ENCODE measurements around the gene MSANTD7. TPM values are rescaled to one million over a fixed set of nuclear protein-coding genes. Genes with fewer than 3 reads are reported as not detected.

The MSANTD7 gene
- total and polyA plus RNA-seq, 10 of the 15 experiments (the other 5 are each of a cell fraction or from before 2014, with no cell fraction given): 3.5 to 22.8 (median 18.5) TPM

- TF ChIP-seq E2F8 (IDR thresholded peaks at IDR 0.05; ENCODE audit: low read depth, partially characterized antibody) (no peak), CREM (IDR thresholded peaks at IDR 0.05; ENCODE audit: low read depth) (no peak), MTA3 (IDR thresholded peaks at IDR 0.05; ENCODE audit: borderline replicate concordance, low read length) (no peak), CREB1 (IDR thresholded peaks at IDR 0.05; ENCODE audit: low read depth) (no peak), FOXK2 (IDR thresholded peaks at IDR 0.05) (no peak)
These were observed 38.7 kb downstream of the MSANTD7 start (continued) for GRCh38 chr10:14876764-14877163.

GRCh38 chr10:14878266-14879123 is 40.4 kb downstream of the MSANTD7 start, which contains the start of gene SUV39H2:
Gene SUV39H2, plus strand, starts transcription at chr10:14878866. Its CDS starts 23 bp downstream, at chr10:14878889.
- BruUV-seq (replicated peaks): TSS peak; percentile 86
- ChIA-PET CTCF (interaction anchor here (0.7 to 3.2 kb wide), 13 partner anchors 8 to 495 kb away, joined by 3 to 14 read pairs (median 4); partner anchors contain the start of genes CDNF, HSPA14 and MSANTD7), POLR2A (interaction anchor here (1.0 to 2.4 kb wide), 8 partner anchors 8 to 81 kb away, joined by 3 to 18 read pairs (median 4); partner anchors contain the start of genes CDNF, DCLRE1C, HSPA14 and MEIG1), SMC1A (ENCODE audit: uncharacterized antibody, unreplicated experiment) (interaction anchor here (0.6 to 5.2 kb wide), 12 partner anchors 11 to 335 kb away, joined by 3 to 19 read pairs (median 4); partner anchors contain the start of genes CDNF, DCLRE1C, HSPA14 and MSANTD7), RAD21 (ENCODE audit: unreplicated experiment) (interaction anchor here (0.6 to 2.8 kb wide), 9 partner anchors 40 to 943 kb away, joined by 3 to 24 read pairs (median 3); partner anchors contain the start of genes CDNF, HSPA14, MEIG1 and MSANTD7)
- FAIRE-seq: peak; percentile 49
- Histone ChIP-seq H3K9ac (ENCODE audit: control insufficient read depth, insufficient read depth, low read length) (peak within 1 kb of the TSS; percentile 84), H3K4me1 (ENCODE audit: control insufficient read depth, insufficient read depth, low read length) (peaks cover 5% of the 10 kb centered on the region; the same call in 1 of the 2 replicates), H3K9me3 (replicated peaks; ENCODE audit: control insufficient read depth, insufficient read depth, low read length) (no peaks in the 10 kb centered on the region), H3K27ac (ENCODE audit: control insufficient read depth, insufficient read depth) (peak within 1 kb of the TSS; percentile 73), H3K79me2 (ENCODE audit: control insufficient read depth, insufficient read depth, low read length) (peaks cover 61% of the 10 kb centered on the region), H2AFZ (ENCODE audit: control insufficient read depth, low read depth, low read length) (peak within 1 kb of the TSS; percentile 75), H3K4me2 (ENCODE audit: control insufficient read depth, insufficient read depth) (peak within 1 kb of the TSS; percentile 81), H4K20me1 (ENCODE audit: control insufficient read depth, insufficient read depth) (no peaks in the 10 kb centered on the region), H3K36me3 (ENCODE audit: control insufficient read depth in 2 of 2, insufficient read depth in 2 of 2, low read length in 1 of 2) (peaks cover 0 to 3% of the 10 kb centered on the region in 2 experiments; a peak in 1 of 4 replicates), H3K27me3 (replicated peaks in 1 of 2; ENCODE audit: control insufficient read depth in 2 of 2, insufficient read depth in 2 of 2, low read length in 1 of 2) (no peaks in the 10 kb centered on the region), H3K4me3 (peak within 1 kb of the TSS; percentile 89)
- peak; percentile 94 for ATAC-seq
- WGBS (ENCODE audit: insufficient coverage, insufficient replicate concordance, low lambda C conversion rate, missing lambda C conversion rate): under 1% methylated on average over 80 of the region's 102 CpGs
- DNase-seq (ENCODE audit: low read depth, low spot score): peak; percentile 64
- in situ Hi-C loops (cut with MboI): no loop called here
- intact Hi-C loops (cut with micrococcal nuclease; ENCODE audit: unreplicated experiment): loop anchor here (2.0 to 5.0 kb wide), 3 partner anchors 41 to 80 kb away; partner anchors contain the start of genes CDNF, HSPA14, MEIG1 and MSANTD7
- no peak for TF ChIP-seq HDAC2 (IDR thresholded peaks at IDR 0.05)
- 0 out of 2 replicates have a peak, but pooled peaks have one; percentile 30 for TF ChIP-seq STAT1 (conservative IDR thresholded peaks at IDR 0.05)
- no peak for TF ChIP-seq YBX1 (IDR thresholded peaks at IDR 0.05)
- TF ChIP-seq EGR1 (IDR thresholded peaks at IDR 0.05; ENCODE audit: borderline replicate concordance in 1 of 2, low read depth in 2 of 2, low read length in 2 of 2): peak in 1 of 2 experiments; percentile 20; a peak in 1 of 3 replicates
- TF ChIP-seq ZBTB11 (CRISPR knock-in tag; IDR thresholded peaks at IDR 0.05): peak; percentile 46; the same call in 1 of the 2 replicates
- no peak for TF ChIP-seq E4F1 (IDR thresholded peaks at IDR 0.05; ENCODE audit: borderline replicate concordance, partially characterized antibody)

All from GM12878 (cell line).